ENCODE data around the gene TANC1. TPM values are rescaled to one million over a fixed set of nuclear protein-coding genes. Genes with fewer than 3 reads are reported as not detected.

Gene TANC1
- total RNA-seq, 2 donors from 2014 or later = 2.9 to 9.5 TPM

GRCh38 chr2:159026170-159026569, 57.7 kb downstream of the TANC1 start:
- no peak overlapping the region for H3K4me3 ChIP-seq (ENCODE audit: low read length)
- H3K4me1 ChIP-seq (ENCODE audit: control insufficient read depth, insufficient read depth, low read length) = peaks cover 12% of the 10 kb centered on the region
- Mint-ChIP-seq H3K27me3 (ENCODE audit: insufficient read depth) (no peaks in the 10 kb centered on the region), H3K4me3 (no peak overlapping the region), H3K9me3 (no peaks in the 10 kb centered on the region), H3K4me1 (peaks cover 14% of the 10 kb centered on the region), H3K27ac (no peak overlapping the region), H3K36me3 (ENCODE audit: low read depth) (no peaks in the 10 kb centered on the region)
- no peak overlapping the region for H3K9ac ChIP-seq (ENCODE audit: extremely low read depth, low read length, poor library complexity, severe bottlenecking)
- H3K27me3 ChIP-seq (ENCODE audit: control insufficient read depth, insufficient read depth, low read length, poor library complexity, severe bottlenecking) = no peaks in the 10 kb centered on the region
- no peak overlapping the region for H3K27ac ChIP-seq (ENCODE audit: low read depth, low read length)
- WGBS, 2 experiments (ENCODE audit: insufficient coverage in 1 of 2, insufficient read length in 1 of 2) = 88 to 100% methylated on average over 2 of the region's 2 CpGs
- H3K36me3 ChIP-seq (ENCODE audit: control insufficient read depth, insufficient read depth, low read length) = peaks cover 20% of the 10 kb centered on the region
- no peak for TF ChIP-seq CTCF (conservative IDR thresholded peaks at IDR 0.05)
- peaks cover 13% of the 10 kb centered on the region for H3K9me3 ChIP-seq (ENCODE audit: control insufficient read depth, low read length)
- no peak for DNase-seq

GRCh38 chr2:159028776-159029175, 60.3 kb downstream of the TANC1 start:
- H3K9me3 Mint-ChIP-seq = no peaks in the 10 kb centered on the region
- no peak for TF ChIP-seq CTCF (conservative IDR thresholded peaks at IDR 0.05)
- no peak overlapping the region for H3K4me3 Mint-ChIP-seq
- DNase-seq = no peak
- peaks cover 13% of the 10 kb centered on the region for H3K9me3 ChIP-seq (ENCODE audit: control insufficient read depth, low read length)
- peaks cover 2% of the 10 kb centered on the region for H3K27me3 Mint-ChIP-seq (ENCODE audit: insufficient read depth)
- peaks cover 33% of the 10 kb centered on the region for H3K4me1 ChIP-seq (ENCODE audit: control insufficient read depth, insufficient read depth, low read length)
- WGBS, 2 experiments (ENCODE audit: insufficient coverage in 1 of 2, insufficient read length in 1 of 2) = 83% methylated on average over 1 of the region's 1 CpG; no CpG with 5 or more reads in 1 of the 2 experiments
- H3K36me3 Mint-ChIP-seq (ENCODE audit: low read depth) = no peaks in the 10 kb centered on the region
- peaks cover 37% of the 10 kb centered on the region for H3K4me1 Mint-ChIP-seq
- no peak overlapping the region for H3K27ac ChIP-seq (ENCODE audit: low read depth, low read length)
- no peak overlapping the region for H3K4me3 ChIP-seq (ENCODE audit: low read length)
- H3K9ac ChIP-seq (ENCODE audit: extremely low read depth, low read length, poor library complexity, severe bottlenecking) = no peak overlapping the region
- no peak overlapping the region for H3K27ac Mint-ChIP-seq
- no peaks in the 10 kb centered on the region for H3K27me3 ChIP-seq (ENCODE audit: control insufficient read depth, insufficient read depth, low read length, poor library complexity, severe bottlenecking)
- H3K36me3 ChIP-seq (ENCODE audit: control insufficient read depth, insufficient read depth, low read length) = peaks cover 16% of the 10 kb centered on the region

GRCh38 chr2:159029936-159030335, 61.5 kb downstream of the TANC1 start:
- Histone ChIP-seq H3K9ac (ENCODE audit: extremely low read depth, low read length, poor library complexity, severe bottlenecking) (no peak overlapping the region), H3K27me3 (ENCODE audit: control insufficient read depth, insufficient read depth, low read length, poor library complexity, severe bottlenecking) (no peaks in the 10 kb centered on the region), H3K4me1 (ENCODE audit: control insufficient read depth, insufficient read depth, low read length) (peaks cover 36% of the 10 kb centered on the region), H3K9me3 (ENCODE audit: control insufficient read depth, low read length) (peaks cover 13% of the 10 kb centered on the region), H3K4me3 (ENCODE audit: low read length) (peak overlapping the region; percentile 38), H3K27ac (ENCODE audit: low read depth, low read length) (no peak overlapping the region), H3K36me3 (ENCODE audit: control insufficient read depth, insufficient read depth, low read length) (peaks cover 21% of the 10 kb centered on the region)
- H3K27me3 Mint-ChIP-seq (ENCODE audit: insufficient read depth) = peaks cover 2% of the 10 kb centered on the region
- H3K4me3 Mint-ChIP-seq = no peak overlapping the region
- no peaks in the 10 kb centered on the region for H3K36me3 Mint-ChIP-seq (ENCODE audit: low read depth)
- no peak overlapping the region for H3K27ac Mint-ChIP-seq
- TF ChIP-seq CTCF (conservative IDR thresholded peaks at IDR 0.05) = no peak
- no peaks in the 10 kb centered on the region for H3K9me3 Mint-ChIP-seq
- WGBS, 2 experiments (ENCODE audit: insufficient coverage in 1 of 2, insufficient read length in 1 of 2) = 63 to 84% methylated on average over 1 to 2 of the region's 2 CpGs
- no peak for DNase-seq
- peaks cover 41% of the 10 kb centered on the region for H3K4me1 Mint-ChIP-seq
